OCI-M1 (cell line): ENCODE measurements around the gene MORN2.

Experiments used
- DNase-seq: peaks from one replicate; lab custom pipeline; 2025; lab: John Stamatoyannopoulos, UW

Gene MORN2

DNA sequence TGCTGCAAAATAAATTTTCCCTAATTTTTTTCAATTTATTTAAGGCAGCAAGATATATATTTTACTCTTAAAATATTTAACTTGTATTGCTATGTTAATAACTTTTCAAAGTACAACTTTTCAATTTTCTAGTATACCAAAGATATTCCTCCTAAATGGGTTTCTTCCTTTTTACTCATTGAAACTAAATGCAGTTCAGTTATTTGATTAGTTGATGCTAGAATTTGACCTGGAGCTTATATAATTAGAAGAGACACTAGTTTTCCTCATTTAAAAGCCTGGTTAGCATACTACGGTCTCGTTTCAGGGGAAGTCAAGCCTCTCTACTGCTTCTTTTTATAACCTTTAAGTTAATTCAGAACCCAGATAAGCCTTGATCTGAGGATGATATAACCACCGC, 13.8 kb downstream of the MORN2 start, which contains the start of gene ARHGEF33:
Gene ARHGEF33, plus strand, starts transcription at position 301 of the 400 bp plus-strand sequence. CDS start 29,573 bp downstream, outside the sequence.
- no peak for DNase-seq

DNA sequence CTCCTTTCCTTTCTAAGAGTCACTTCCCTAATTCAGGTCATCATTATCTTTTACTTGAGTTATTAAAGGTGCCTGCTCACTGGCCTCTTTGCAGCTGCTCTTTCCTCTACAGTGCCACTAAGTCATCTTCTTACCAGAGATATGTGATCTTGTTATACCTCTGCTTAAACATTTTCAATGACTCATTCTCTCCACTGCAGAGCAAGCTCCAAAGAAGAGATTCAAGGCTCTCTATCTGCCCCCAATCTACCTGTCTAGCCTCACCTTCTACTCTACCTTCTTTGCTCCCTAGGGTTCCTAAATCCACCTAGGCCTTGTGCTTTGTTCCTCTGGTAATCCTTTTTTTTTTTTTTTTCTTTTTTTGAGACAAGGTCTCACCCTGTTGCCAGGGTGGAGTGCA, 17.0 kb downstream of the MORN2 start:
- no peak for DNase-seq

DNA sequence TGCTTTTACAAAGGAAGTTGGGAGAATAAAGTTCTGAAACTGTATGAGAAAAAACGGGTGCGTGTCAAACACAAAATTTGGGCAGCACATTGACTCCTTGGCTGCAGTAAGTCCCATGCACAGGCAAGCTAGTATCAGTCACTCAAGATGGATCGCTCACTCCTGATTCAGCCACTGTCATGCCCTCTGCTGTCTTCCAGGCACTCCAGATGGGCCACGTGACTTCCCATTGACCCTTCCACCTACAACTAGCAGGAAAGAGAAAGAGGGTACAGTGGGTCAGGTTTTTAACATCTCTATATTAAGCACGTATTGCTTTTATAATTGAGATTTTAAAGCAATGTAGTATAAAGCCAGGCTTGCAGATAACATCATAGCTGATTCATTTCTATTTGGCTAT, 22.5 kb downstream of the MORN2 start:
- no peak for DNase-seq

DNA sequence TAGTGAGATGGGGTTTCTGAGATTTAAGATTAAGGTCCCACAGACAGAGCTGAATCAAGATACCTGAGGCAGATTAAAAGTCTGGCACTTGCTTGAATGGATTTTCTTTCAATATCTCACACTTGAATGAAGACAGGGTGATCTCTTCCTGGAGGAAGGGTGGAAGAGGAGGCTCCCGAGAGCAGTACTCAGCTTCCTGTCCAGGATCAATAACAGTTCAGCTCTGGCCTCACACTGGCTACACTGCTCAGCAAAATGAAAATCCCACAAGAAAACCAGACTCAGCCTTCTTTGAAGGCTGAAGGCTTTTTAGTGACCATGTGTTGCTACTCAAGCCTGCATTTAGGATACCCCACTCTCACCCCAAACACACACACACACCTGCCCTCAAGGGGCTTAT, 24.9 kb downstream of the MORN2 start:
- no peak for DNase-seq

DNA sequence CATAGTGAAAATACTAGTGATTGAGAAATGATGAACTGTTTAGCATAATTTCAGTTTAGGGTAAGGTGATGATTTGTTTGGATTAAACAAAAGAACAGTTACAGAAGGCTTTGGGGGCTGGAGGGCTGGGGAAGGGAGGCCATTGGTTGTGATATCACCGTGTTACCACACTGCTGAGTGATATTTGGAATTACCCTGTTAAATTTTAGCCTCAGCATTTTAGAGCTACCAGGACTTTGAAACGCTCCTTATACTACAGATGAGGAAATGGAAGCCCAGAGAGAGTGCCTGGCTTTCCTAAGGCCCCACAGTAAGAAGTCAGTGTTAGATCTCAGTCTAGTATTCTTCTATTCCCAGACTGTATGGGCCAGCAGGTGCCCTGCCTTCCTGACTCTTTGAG, 29.5 kb downstream of the MORN2 start:
- DNase-seq, result no peak

DNA sequence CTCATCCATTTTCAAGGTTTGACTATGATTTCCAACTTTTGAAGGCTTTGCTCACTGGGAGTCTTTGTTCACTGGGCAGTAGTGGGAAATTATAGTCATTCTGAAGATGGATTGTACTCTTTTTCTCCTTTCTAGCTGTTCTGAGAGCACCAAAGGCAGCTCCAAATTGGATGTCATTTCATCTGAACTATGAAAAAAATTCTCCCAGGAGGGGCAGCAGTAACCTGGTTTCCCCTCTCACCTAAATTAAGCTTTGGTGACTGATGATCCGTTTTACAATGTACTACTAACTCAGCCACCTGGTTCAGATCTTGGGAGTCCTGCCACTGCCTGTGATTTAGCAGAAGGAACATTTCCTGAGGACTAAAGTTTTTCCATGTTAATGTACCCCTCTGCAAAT, 31.5 kb downstream of the MORN2 start:
- no peak for DNase-seq

DNA sequence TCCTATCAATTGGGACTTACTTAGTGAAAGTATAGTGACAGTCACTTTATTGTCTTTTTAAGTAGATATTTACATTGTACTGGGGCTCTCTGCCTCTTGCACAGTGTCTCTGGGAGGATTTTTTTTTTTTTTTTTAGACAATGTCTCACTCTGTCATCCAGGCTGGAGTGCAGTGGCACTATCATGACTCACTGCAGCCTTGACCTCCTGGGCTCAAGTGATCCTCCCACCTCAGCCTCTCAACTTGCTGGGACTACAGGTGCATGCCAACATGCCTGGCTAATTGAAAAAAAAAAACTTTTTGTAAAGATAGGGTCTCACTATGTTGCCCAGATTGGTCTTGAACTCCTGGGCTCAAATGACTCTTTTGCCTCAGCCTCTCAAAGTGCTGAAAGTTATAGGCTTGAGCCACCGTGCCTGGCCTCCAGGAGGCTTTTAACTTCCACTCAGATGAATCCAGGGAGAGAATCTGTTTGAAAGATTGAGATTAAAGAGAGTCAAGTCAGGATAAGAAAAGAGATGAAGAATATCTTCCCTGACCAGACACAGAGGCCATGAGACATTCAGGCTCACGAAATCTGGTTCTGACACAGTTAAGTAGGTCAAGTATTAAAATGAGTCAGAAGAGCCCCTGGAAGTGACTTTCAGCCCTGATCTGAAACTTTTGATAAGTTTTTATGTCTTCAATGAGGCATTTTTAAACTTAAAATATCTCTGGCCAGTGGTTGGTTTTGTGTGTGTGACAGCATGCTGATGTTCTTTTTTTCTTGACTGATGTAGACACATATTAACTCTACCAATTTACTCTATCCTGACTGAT, 32.2 kb downstream of the MORN2 start:
- DNase-seq, result peak; percentile 19

DNA sequence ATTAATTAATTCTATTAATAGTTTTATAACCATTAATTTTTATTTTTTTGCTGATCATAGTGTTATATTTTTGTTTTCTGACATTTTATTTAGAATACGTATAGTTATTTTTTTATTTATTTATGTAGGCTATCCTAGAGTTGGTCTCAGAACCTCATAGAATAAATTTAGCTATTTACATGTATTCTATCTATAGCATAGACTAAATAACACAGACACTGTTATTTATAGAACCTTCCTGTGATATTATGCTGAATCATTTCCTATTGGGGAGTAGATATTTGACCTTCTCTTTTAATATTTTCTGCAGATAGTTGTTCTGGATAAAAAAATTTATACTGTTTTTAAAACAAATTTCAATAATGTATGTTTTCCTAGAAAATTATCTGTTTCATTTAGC, 34.1 kb downstream of the MORN2 start:
- no peak for DNase-seq

DNA sequence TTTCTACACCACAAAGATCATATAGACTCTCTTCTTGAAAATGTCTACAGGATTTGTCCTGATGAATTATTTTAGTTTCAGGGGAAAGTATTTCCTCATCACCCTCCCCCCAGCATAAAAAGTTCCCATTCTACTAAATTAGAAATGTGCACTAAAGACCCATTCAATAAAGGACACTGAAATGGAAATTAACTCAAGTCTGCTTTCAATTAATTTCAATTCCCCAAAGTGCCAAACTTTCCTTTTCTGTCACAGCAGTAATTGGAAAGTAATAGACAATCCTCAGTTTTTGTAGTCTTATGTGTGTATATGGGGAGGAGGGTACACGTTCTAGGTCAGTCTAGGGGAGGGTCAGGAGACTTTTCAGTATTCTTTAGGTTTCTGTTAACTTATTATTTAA, 35.4 kb downstream of the MORN2 start:
- DNase-seq, result no peak

DNA sequence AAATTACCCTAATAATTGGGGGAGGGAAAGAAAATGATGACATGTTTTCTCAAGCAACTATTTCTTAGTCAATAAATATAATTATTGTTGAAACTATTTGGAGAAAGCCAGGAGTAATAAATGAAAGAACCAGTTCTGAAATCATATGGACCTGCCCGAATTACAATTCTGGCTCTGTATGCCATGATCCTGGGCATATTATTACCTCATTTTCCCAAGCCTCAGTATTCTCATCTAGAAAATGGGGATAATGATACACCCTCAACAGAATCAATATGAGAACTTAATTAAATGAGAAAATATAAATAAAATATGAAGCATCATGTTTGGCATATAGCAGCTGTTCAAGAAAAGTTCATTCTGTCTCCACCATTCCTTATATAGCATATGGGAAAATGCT, 36.8 kb downstream of the MORN2 start:
- DNase-seq, result no peak

DNA sequence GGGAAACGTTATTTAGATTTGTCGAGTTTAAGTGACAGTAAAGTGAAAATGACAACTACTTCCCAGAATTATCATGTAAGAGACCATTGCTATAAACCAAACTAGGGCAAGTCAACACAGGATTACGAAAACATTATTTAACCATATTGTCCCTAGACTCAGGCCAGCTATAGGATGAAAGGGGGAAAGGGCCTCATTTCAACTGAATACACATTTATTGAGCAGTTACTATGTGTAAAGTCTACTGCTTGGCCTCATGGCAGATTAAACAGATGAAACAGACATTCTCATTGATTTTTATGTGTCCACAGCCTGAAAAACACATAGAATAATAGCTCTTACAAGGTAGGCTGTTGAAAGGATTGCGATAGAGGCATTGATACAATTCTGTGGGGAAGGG, 46.6 kb downstream of the MORN2 start:
- no peak for DNase-seq

DNA sequence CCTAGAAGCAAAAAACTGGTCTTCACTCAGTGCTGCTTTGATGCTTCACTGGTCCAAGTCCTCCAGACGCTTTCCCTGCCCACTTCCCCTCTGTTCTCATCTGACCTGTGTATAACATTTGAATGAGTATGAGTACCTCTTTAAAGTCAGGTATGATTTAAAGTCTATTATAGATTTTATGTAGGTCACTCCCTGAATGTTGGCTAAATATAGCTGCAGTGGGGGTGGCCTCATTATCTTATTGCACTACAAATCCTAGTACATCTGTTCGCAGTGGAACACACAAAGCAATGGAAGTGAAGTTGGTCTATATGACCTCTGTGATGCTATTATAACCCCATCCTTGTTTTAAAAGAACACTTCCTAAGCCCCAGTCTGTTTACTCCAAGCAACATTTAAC, 47.1 kb downstream of the MORN2 start:
- DNase-seq, result no peak

DNA sequence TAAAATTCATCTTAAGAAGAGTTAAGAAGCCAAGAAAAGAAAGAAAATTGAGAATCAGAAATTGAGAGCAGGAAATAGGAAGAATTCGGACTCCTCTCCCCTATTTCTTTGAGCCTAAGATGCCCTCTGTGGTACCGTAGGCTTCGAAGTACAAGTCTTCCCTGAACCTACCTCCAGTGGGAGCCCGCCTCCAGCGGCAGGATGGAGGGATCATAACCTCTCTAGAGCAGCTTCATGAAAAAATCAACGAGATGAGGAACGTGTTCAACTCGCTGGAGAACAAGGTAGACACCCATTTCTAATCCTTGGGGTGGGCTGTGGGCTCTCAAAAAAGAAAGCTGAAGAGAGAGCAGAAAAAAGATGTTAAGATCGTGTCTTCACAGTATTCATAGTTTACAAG, 50.2 kb downstream of the MORN2 start:
- no peak for DNase-seq

DNA sequence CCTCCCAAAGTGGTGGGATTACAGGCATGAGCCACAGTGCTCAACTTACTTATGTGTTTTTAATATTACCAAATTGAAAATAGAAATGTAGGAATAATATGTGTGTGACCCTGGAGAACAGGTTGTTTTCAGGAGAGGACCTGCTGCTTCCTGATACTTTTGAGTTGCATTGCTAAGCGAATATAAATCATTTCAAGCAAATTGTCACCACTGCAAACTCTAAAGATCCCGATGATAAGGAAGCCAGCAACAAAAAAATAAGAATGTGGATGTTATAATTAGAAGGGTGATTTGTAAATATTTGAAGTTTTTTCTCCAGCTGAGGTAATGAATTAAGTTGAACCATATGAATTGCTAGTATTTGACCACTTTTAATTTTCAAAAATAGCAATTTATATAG, 54.8 kb downstream of the MORN2 start:
- no peak for DNase-seq
